Hepatocyte (in vitro differentiated cells): ENCODE measurements around the gene ATP2C2.

Source experiments
- EZH2 ChIP-seq: fragments of 200-600 bp; sonication (generic); IDR thresholded peaks from 2 replicates; pipeline ENCODE4 v1.6.1; 2016; ENCODE audit warnings: antibody characterized with exemption, mild to moderate bottlenecking, borderline replicate concordance
- TF ChIP-seq, protein P1 (sequence below): fragments of 200-600 bp; sonication (generic); IDR thresholded peaks from 2 replicates; pipeline ENCODE4 v1.5.1; 2016; ENCODE audit warnings: antibody characterized with exemption, mild to moderate bottlenecking; ENCODE audit not compliant: poor library complexity

DNA sequence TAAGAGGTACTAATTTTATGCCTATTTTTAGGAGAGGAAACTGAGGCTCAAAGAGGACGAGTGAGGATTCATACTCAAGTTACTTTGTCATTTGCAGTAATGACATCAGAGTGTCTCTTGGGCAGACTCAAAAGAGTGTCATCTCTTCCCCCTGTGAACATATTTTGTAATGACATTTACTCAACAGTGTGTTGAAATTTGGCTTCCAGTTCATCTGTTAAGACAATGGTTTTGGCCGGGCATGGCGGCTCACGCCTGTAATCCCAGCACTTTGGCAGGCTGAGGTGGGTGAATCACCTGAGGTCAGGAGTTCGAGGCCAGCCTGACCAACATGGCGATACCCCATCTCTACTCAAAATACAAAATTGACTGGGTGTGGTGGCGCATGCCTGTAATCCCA lies 44.7 kb upstream of the ATP2C2 start:
- TF ChIP-seq, protein P1, sequence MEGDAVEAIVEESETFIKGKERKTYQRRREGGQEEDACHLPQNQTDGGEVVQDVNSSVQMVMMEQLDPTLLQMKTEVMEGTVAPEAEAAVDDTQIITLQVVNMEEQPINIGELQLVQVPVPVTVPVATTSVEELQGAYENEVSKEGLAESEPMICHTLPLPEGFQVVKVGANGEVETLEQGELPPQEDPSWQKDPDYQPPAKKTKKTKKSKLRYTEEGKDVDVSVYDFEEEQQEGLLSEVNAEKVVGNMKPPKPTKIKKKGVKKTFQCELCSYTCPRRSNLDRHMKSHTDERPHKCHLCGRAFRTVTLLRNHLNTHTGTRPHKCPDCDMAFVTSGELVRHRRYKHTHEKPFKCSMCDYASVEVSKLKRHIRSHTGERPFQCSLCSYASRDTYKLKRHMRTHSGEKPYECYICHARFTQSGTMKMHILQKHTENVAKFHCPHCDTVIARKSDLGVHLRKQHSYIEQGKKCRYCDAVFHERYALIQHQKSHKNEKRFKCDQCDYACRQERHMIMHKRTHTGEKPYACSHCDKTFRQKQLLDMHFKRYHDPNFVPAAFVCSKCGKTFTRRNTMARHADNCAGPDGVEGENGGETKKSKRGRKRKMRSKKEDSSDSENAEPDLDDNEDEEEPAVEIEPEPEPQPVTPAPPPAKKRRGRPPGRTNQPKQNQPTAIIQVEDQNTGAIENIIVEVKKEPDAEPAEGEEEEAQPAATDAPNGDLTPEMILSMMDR = no peak
- no peak for TF ChIP-seq EZH2
